ENCODE results near the gene NSUN4.
A peak's percentile ranks its signal among the peaks of the same experiment; 100 is the strongest.

NSUN4 gene

DNA sequence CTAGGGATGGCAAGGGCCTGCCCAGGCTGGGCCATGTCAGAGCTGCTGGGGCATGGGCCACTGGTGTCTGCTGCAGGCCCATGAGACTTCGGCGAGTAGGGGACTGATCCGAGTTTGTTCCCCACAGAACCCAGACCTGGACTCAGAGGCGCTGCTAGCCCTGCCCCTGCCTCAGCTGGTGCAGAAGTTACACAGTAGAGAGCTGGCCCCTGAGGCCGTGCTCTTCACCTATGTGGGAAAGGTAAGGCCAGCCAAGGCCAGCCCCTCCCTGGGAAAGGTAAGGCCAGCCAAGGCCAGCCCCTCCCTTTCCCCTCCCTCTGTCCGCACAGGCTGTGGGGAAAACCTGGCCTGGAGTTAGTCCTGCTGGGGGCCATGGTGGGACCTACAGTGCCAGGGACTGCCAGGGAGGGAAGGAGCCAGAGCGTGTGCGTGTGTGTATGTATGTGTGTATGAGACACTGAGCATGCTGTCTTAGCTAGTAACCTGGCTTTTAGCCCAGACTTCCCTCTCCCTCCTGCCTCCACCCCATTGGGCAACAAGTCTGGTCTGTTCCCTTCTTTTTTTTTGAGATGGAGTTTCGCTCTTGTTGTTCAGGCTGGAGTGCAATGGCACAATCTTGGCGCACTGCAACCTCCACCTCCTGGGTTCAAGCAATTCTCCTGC, 61.5 kb downstream of the NSUN4 start:
- TF ChIP-seq, protein P1, sequence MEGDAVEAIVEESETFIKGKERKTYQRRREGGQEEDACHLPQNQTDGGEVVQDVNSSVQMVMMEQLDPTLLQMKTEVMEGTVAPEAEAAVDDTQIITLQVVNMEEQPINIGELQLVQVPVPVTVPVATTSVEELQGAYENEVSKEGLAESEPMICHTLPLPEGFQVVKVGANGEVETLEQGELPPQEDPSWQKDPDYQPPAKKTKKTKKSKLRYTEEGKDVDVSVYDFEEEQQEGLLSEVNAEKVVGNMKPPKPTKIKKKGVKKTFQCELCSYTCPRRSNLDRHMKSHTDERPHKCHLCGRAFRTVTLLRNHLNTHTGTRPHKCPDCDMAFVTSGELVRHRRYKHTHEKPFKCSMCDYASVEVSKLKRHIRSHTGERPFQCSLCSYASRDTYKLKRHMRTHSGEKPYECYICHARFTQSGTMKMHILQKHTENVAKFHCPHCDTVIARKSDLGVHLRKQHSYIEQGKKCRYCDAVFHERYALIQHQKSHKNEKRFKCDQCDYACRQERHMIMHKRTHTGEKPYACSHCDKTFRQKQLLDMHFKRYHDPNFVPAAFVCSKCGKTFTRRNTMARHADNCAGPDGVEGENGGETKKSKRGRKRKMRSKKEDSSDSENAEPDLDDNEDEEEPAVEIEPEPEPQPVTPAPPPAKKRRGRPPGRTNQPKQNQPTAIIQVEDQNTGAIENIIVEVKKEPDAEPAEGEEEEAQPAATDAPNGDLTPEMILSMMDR (conservative IDR thresholded peaks at IDR 0.05): no peak
- H3K27ac ChIP-seq: peak overlapping the region; percentile 70

DNA sequence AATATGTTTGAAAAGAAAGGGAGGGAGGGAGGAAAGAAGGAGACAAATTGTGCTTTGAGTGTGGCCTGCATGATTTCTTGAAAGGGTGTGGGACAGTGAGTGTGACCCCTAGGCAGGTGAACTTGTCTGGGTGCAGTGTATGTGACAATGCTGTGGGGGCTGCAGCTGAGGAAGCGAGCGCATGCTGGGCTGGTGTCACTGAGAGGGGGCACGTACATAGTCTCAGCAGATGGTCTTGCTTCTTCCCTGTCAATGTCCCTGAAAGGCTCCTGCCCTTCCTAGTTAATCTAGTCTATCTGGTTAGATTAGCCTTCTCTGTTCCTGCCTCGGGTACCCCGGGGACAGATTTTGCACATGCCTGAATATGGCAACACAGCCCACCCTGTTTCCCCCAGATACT, 63.3 kb downstream of the NSUN4 start:
- no peak overlapping the region for H3K27ac ChIP-seq
- TF ChIP-seq, protein P1 (conservative IDR thresholded peaks at IDR 0.05): no peak

DNA sequence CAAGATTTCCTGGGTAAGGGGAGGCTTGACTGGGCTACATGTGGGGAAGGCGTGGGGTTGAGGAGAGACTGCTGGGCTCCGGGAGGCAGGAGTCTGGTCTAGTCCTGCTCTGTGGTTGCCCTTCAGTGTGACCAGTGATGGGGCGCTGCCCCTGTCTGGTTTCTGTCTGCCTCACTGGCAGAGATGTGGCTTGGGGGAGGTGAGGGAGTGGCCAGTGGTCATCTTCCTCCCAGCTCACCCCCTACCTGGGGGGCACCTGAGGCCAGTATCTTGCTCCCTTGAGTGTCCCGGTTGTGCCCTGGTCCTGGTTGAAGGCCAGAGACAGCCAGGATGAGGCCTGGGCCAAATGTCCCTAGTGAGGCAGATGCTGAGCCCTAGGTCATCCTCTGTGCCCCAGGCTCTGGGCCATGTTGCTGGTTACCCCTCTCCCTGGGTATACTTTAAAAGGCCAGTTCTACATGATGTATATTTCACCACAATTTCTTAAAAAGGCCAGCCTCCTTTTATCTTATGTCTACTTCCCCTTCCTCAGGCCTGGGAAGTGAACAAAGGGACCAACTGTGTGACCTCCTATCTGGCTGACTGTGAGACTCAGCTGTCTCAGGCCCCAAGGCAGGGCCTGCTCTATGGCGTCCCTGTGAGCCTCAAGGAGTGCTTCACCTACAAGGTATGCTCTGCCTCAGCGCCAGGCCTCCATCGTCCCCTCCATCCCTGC, 64.0 kb downstream of the NSUN4 start:
- TF ChIP-seq, protein P1 (conservative IDR thresholded peaks at IDR 0.05): no peak
- no peak overlapping the region for H3K27ac ChIP-seq

DNA sequence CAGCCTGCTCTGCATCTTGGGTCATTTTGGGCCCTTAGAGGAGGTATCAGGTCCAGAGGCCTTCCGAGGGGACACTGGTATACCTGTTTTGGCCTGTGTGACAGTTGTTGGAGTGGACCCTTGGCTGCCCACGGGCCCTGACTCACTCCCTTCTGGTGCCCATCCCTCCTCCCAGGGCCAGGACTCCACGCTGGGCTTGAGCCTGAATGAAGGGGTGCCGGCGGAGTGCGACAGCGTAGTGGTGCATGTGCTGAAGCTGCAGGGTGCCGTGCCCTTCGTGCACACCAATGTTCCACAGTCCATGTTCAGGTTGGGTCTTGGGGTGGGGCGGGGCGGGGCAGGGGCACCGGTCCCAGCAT, 64.6 kb downstream of the NSUN4 start:
- TF ChIP-seq, protein P1 (conservative IDR thresholded peaks at IDR 0.05): no peak
- no peak overlapping the region for H3K27ac ChIP-seq

DNA sequence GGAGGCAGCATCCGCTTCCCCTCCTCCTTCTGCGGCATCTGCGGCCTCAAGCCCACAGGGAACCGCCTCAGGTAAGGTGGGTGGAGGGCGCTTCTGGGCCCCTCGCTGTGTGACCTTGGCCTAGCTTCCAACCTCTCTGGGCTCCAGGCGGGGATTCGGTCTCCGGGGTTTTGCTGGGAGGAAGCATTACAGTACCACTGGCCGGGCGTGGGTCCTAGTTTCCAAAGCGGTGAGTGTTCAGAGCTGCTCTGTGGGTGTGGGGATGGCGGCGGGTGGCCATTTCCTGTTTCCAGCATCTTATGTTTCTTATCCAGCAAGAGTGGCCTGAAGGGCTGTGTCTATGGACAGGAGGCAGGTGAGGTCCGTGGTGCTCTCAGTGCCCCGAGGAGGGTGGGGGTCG, 65.1 kb downstream of the NSUN4 start:
- H3K27ac ChIP-seq: peak overlapping the region; percentile 25; the same call in 1 of the 2 replicates

DNA sequence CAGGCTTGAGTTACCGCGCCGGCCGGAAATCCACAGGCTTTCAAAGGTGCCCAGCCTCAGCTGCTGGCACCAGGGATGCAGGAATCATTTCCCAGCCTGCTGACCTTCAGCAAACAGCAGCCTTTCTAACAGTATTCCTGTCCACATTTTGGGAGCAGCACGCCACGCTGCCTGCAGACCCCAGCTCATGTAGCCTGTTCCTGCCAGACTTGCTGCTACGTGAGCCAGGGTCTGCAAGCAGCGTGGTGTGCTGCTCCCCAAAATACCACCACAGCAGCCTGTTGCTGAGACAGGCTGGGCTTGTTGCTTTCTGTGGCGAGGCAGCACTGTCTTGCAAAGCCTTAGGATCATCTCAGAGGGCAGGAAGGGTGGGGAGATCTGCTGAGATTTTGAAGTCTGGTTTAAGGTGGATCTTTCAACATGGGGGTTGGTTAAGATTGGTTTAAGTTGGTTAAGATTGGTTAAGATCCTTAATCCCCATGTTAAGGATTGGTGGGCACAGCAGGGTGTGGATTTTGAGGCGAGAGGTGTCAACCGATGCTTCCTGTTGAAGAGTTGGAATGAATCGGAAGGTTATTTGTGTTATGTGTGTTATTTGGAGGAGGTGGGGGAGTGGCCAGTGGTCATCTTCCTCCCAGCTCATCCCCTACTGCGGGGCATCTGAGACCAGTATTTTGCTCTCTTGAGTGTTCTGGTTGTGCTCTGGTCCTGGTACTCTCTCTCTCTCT, 66.4 kb downstream of the NSUN4 start:
- H3K27ac ChIP-seq: peak overlapping the region; percentile 25; the same call in 1 of the 2 replicates
- TF ChIP-seq, protein P1 (conservative IDR thresholded peaks at IDR 0.05): no peak

More for the DNA sequence above, 65.1 kb downstream of the NSUN4 start:
- TF ChIP-seq, protein P1 (conservative IDR thresholded peaks at IDR 0.05): no peak

DNA sequence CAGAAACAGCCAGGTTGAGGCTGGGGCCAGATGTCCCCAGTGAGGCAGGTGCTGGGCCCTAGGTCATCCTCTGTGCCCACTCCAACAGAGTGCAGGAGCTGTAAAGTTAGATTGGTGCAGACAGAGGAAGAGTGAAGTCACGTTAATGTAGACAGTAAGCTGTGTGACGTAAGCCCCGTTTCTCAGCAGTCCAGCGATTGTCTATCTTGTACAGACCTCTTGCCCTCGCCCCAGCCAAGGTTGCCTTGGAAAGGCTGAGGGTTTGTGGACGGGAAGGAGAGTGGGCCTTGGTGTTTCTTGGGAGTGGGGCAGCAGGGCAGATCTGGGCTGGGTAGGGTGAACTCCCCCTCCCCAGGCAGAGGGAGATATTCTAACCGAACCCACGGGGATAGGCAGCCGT, 67.0 kb downstream of the NSUN4 start:
- TF ChIP-seq, protein P1 (conservative IDR thresholded peaks at IDR 0.05): no peak
- no peak overlapping the region for H3K27ac ChIP-seq

Measured in VCaP (cell line).